SK-N-SH (cell line): Measurements from ENCODE around the gene COX4I2. TPM values are rescaled to one million over a fixed set of nuclear protein-coding genes. Genes with fewer than 3 reads are reported as not detected.

Experiments used
- CTCF ChIA-PET: fragments of 300-600, 350-600 bp; formaldehyde crosslinking; extraction: SDS; loops from one replicate; lab custom pipeline; 2021; lab: Yijun Ruan, JAX
- POLR2A ChIA-PET: fragments of 350-600 bp; sonication (Branson Sonifier 250); formaldehyde crosslinking; extraction: SDS; loops from one replicate; lab custom pipeline; 2020; ENCODE audit warnings: antibody characterized with exemption, inconsistent platforms; lab: Yijun Ruan, JAX
- DNase-seq: peaks from one replicate; pipeline ENCODE4 v3.0.0; 2012
- H2AFZ ChIP-seq: fragments of 200-600 bp; sonication (generic); 2 replicates; pipeline ENCODE4 v1.8.1; 2016; ENCODE audit warnings: antibody characterized with exemption, mild to moderate bottlenecking, low read depth
- H3F3A ChIP-seq: fragments of 200-600 bp; sonication (generic); replicated peaks from 2 replicates; pipeline ENCODE3; 2016; ENCODE audit warnings: antibody characterized with exemption, mild to moderate bottlenecking; ENCODE audit not compliant: insufficient read depth
- H3K27ac ChIP-seq, 2 experiments: fragments of 200-500 bp in 1 of 2; fragments of 200-600 bp in 1 of 2; sonication (Bioruptor generic) in 1 of 2; sonication (generic), shearing (Covaris generic) in 1 of 2; 2 replicates each; pipeline versions ENCODE4 v1.5.1 to v1.6.1; 2014 to 2016; ENCODE audit warnings: low read depth in 2 of 2, inconsistent platforms in 1 of 2, low read length in 1 of 2, mild to moderate bottlenecking in 1 of 2, mixed read lengths in 1 of 2
- H3K27me3 ChIP-seq: fragments of 200-600 bp; sonication (generic), shearing (Covaris generic); 2 replicates; pipeline ENCODE4 v1.6.1; 2016; ENCODE audit warnings: mixed run types; ENCODE audit not compliant: insufficient read depth
- H3K36me3 ChIP-seq, 2 experiments: fragments of 200-500 bp in 1 of 2; fragments of 200-600 bp in 1 of 2; sonication (Bioruptor generic) in 1 of 2; sonication (generic) in 1 of 2; replicated peaks in 1 of 2; 2 replicates each; pipeline versions ENCODE3 to v1.5.1; 2014 to 2016; ENCODE audit warnings: low read length in 1 of 2, mild to moderate bottlenecking in 1 of 2; ENCODE audit not compliant: insufficient read depth in 2 of 2, control insufficient read depth in 1 of 2
- H3K4me1 ChIP-seq, 2 experiments: fragments of 200-500 bp in 1 of 2; fragments of 200-600 bp in 1 of 2; sonication (Bioruptor generic) in 1 of 2; sonication (generic), shearing (Covaris generic) in 1 of 2; 2 replicates each; pipeline versions ENCODE4 v1.5.1 to v1.6.1; 2014 to 2016; ENCODE audit warnings: low read depth in 1 of 2, low read length in 1 of 2, mixed run types in 1 of 2; ENCODE audit not compliant: insufficient read depth in 2 of 2, control insufficient read depth in 1 of 2
- H3K4me2 ChIP-seq: fragments of 200-600 bp; sonication (generic), shearing (Covaris generic); 2 replicates; pipeline ENCODE4 v1.6.1; 2017; ENCODE audit warnings: mixed run types
- H3K4me3 ChIP-seq, 2 experiments: fragments of 200-500 bp in 1 of 2; fragments of 200-600 bp in 1 of 2; sonication (Bioruptor generic) in 1 of 2; sonication (generic), shearing (Covaris generic) in 1 of 2; 2 replicates each; pipeline versions ENCODE4 v1.5.1 to v1.8.1; 2014 to 2016; ENCODE audit warnings: low read depth in 2 of 2, inconsistent platforms in 1 of 2, low read length in 1 of 2, mild to moderate bottlenecking in 1 of 2, mixed read lengths in 1 of 2, moderate library complexity in 1 of 2
- H3K79me2 ChIP-seq: fragments of 200-600 bp; sonication (generic); 2 replicates; pipeline ENCODE4 v1.8.1; 2017; ENCODE audit warnings: mild to moderate bottlenecking; ENCODE audit not compliant: insufficient read depth
- H3K9ac ChIP-seq: fragments of 200-600 bp; sonication (generic); 2 replicates; pipeline ENCODE4 v1.6.1; 2017; ENCODE audit warnings: mixed run types
- H3K9me2 ChIP-seq: fragments of 200-600 bp; sonication (generic); 2 replicates; pipeline ENCODE4 v1.6.1; 2017; ENCODE audit warnings: mixed run types
- H3K9me3 ChIP-seq: fragments of 200-600 bp; sonication (generic); 2 replicates; pipeline ENCODE4 v1.6.1; 2017; ENCODE audit warnings: mixed run types, mild to moderate bottlenecking, moderate library complexity
- H4K20me1 ChIP-seq: fragments of 200-600 bp; sonication (generic); 2 replicates; pipeline ENCODE4 v1.6.1; 2017; ENCODE audit warnings: mild to moderate bottlenecking, mixed run types; ENCODE audit not compliant: insufficient read depth
- EZH2phosphoT487 ChIP-seq: fragments of 200-600 bp; sonication (generic); IDR thresholded peaks from 2 replicates; pipeline ENCODE4 v1.6.1; 2017; ENCODE audit warnings: low read depth, mixed run types, mild to moderate bottlenecking, antibody characterized with exemption, moderate library complexity, borderline replicate concordance
- FOSL2 ChIP-seq: IDR thresholded peaks from 2 replicates; pipeline ENCODE4 v1.4.0; 2012; ENCODE audit warnings: low read depth, mild to moderate bottlenecking, moderate library complexity, borderline replicate concordance
- FOXJ3 ChIP-seq: sonication (generic); formaldehyde crosslinking; IDR thresholded peaks from 2 replicates; pipeline ENCODE4 v1.5.1; 2020; ENCODE audit warnings: mild to moderate bottlenecking, missing genetic modification reagents
- FOXM1 ChIP-seq: IDR thresholded peaks from 2 replicates; pipeline ENCODE4 v1.4.0; 2012; ENCODE audit warnings: low read depth, mild to moderate bottlenecking
- GABPA ChIP-seq: IDR thresholded peaks from 2 replicates; pipeline ENCODE4 v1.4.0; 2012; ENCODE audit warnings: low read depth, mild to moderate bottlenecking
- GATA2 ChIP-seq: sonication (generic); formaldehyde crosslinking; IDR thresholded peaks from 2 replicates; pipeline ENCODE4 v1.5.0; 2020; ENCODE audit warnings: mild to moderate bottlenecking, missing genetic modification reagents
- IRF3 ChIP-seq: fragments of 150-350 bp; IDR thresholded peaks from 2 replicates; pipeline ENCODE4 v1.6.1; 2016; ENCODE audit warnings: mild to moderate bottlenecking, low read depth, low read length
- MEF2A ChIP-seq: IDR thresholded peaks from 2 replicates; pipeline ENCODE4 v1.4.0; 2012; ENCODE audit warnings: low read depth, borderline replicate concordance
- NFIC ChIP-seq: IDR thresholded peaks from 2 replicates; pipeline ENCODE4 v1.4.0; 2012; ENCODE audit warnings: borderline replicate concordance
- POLR2AphosphoS5 ChIP-seq: IDR thresholded peaks from 2 replicates; pipeline ENCODE4 v1.6.1; 2012; ENCODE audit warnings: low read depth, low read length
- RCOR1 ChIP-seq: fragments of 150-350 bp; IDR thresholded peaks from 2 replicates; pipeline ENCODE4 v1.6.1; 2017; ENCODE audit warnings: antibody characterized with exemption, low read length
- RFX5 ChIP-seq: IDR thresholded peaks from 2 replicates; pipeline ENCODE4 v1.6.1; 2012; ENCODE audit warnings: mild to moderate bottlenecking, improper control_type of control experiment, low read length
- SMC3 ChIP-seq: IDR thresholded peaks from 2 replicates; pipeline ENCODE4 v1.6.1; 2012; ENCODE audit warnings: low read depth, low read length, improper control_type of control experiment
- TAF1 ChIP-seq: IDR thresholded peaks from 2 replicates; pipeline ENCODE4 v1.6.1; 2012; ENCODE audit warnings: low read depth, mild to moderate bottlenecking, low read length, moderate library complexity, borderline replicate concordance
- USF1 ChIP-seq: IDR thresholded peaks from 2 replicates; pipeline ENCODE4 v1.4.0; 2012; ENCODE audit warnings: low read depth, borderline replicate concordance
- YY1 ChIP-seq: IDR thresholded peaks from 2 replicates; pipeline ENCODE4 v1.4.0; 2012; ENCODE audit warnings: low read depth, mild to moderate bottlenecking
- WGBS: methylation state at CpG from one replicate; pipeline ENCODE4 v1.1.6; 2017; ENCODE audit warnings: low lambda C conversion rate; 5-methylcytosine and 5-hydroxymethylcytosine counted together
- polyA plus RNA-seq, 3 experiments: library from polyadenylated mRNA; depleted of rRNA; stranded (reverse); fragments of >200 nt; gene quantifications; 2 replicates each; pipeline ENCODE4 v1.2.3, GENCODE V29; 2012

Gene COX4I2
- polyA plus RNA-seq, 1 of the 3 experiments (the other 2 are of a cell fraction) = 0.21 TPM

GRCh38 chr20:31675828-31676608 lies 38.3 kb downstream of the COX4I2 start:
- Histone ChIP-seq H3K27ac (peak overlapping the region in 1 of 2 experiments; percentile 25; a peak in 2 of 4 replicates), H3K4me1 (peaks cover 47 to 62% of the 10 kb centered on the region in 2 experiments; a peak in 3 of 4 replicates), H3K4me2 (0 out of 2 replicates have a peak overlapping the region, but pooled peaks have one; percentile 48), H3K9me2 (no peaks in the 10 kb centered on the region), H3K9ac (no peak overlapping the region), H3K4me3 (no peak overlapping the region), H3K9me3 (no peaks in the 10 kb centered on the region), H3K27me3 (no peaks in the 10 kb centered on the region), H3K79me2 (peaks cover 98% of the 10 kb centered on the region), H3K36me3 (peaks cover 7 to 39% of the 10 kb centered on the region in 2 experiments), H4K20me1 (no peaks in the 10 kb centered on the region; the same call in 1 of the 2 replicates), H3F3A (peaks cover 14% of the 10 kb centered on the region), H2AFZ (no peak overlapping the region)
- TF ChIP-seq YY1 (no peak), FOSL2 (no peak), GABPA (no peak), RCOR1 (no peak), MEF2A (no peak), POLR2AphosphoS5 (no peak), GATA2 (CRISPR knock-in tag) (no peak), EZH2phosphoT487 (no peak), TAF1 (no peak), SMC3 (no peak), FOXJ3 (no peak), FOXM1 (no peak), USF1 (no peak), NFIC (no peak), IRF3 (no peak)
- over 99% methylated on average over 11 of the region's 11 CpGs for WGBS
- ChIA-PET POLR2A (interaction anchor here (1.1 kb wide), 1 partner anchor 71 kb away, joined by 3 read pairs; the partner anchor contains the start of gene ID1), CTCF (interaction anchor here (2.3 to 4.5 kb wide), 2 partner anchors 14 to 48 kb away, joined by 14 to 19 read pairs; no protein-coding TSS in a partner anchor)
- no peak for DNase-seq

DNA sequence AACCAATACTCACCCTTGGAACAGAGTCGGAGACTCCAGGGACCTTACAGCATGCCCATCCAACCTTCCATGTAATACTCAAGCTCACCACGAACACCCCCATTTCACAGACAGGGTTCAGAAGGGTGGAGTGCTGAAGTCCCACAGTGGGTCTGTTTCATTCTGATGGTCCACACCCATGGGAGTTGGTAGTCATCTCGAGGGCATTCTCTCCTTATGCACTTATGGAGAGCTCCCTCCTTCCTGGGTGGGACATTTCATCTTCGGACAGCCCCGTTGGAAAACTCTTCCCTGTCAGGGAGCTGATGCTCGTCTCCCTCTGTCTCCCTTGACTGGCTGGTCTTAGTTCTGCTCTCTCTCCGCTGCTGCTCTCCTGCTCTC lies 38.9 kb downstream of the COX4I2 start:
- no peak overlapping the region for H3K9ac ChIP-seq
- H3K4me3 ChIP-seq = no peak overlapping the region
- H3K79me2 ChIP-seq = peaks cover 98% of the 10 kb centered on the region
- peak overlapping the region in 1 of 2 experiments; percentile 25; a peak in 1 of 4 replicates for H3K27ac ChIP-seq
- CTCF ChIA-PET = interaction anchor here (4.5 kb wide), 1 partner anchor 47 kb away, joined by 19 read pairs; no protein-coding TSS in a partner anchor
- H4K20me1 ChIP-seq = no peaks in the 10 kb centered on the region
- H3K4me1 ChIP-seq = peaks cover 41 to 62% of the 10 kb centered on the region in 2 experiments; a peak in 3 of 4 replicates
- WGBS = 93% methylated on average over 6 of the region's 7 CpGs
- no peak overlapping the region for H2AFZ ChIP-seq
- DNase-seq = no peak
- H3K9me2 ChIP-seq = no peaks in the 10 kb centered on the region
- H3K4me2 ChIP-seq = no peak overlapping the region
- POLR2A ChIA-PET = interaction anchor here (1.1 kb wide), 1 partner anchor 72 kb away, joined by 3 read pairs; the partner anchor contains the start of gene ID1
- H3K27me3 ChIP-seq = no peaks in the 10 kb centered on the region
- H3K9me3 ChIP-seq = no peaks in the 10 kb centered on the region
- TF ChIP-seq POLR2AphosphoS5 (no peak), NFIC (no peak), MEF2A (no peak), RFX5 (no peak)
- peaks cover 7 to 39% of the 10 kb centered on the region in 2 experiments for H3K36me3 ChIP-seq
- H3F3A ChIP-seq = peaks cover 14% of the 10 kb centered on the region
